Measurements from ENCODE around the gene C2CD2.
"Not testable (repeated sequence)": the region's sequence is repeated elsewhere in the genome, so short reads cannot be mapped to it uniquely, and the experiment has no call there.

The C2CD2 gene

GRCh38 chr21:41953831-41954653, at the start of gene C2CD2:
Gene C2CD2 (minus strand): TSS chr21:41954018. CDS start chr21:41953648, 370 bp downstream.
- DNase-seq (ENCODE audit: low spot score): peak; percentile 98

- no peak for DNase-seq (ENCODE audit: low spot score)
Observed at GRCh38 chr21:42003051-42003461, 49.2 kb upstream of the C2CD2 start.

GRCh38 chr21:42002421-42002958, 48.7 kb upstream of the C2CD2 start:
- DNase-seq (ENCODE audit: low spot score): peak; percentile 65

GRCh38 chr21:42001781-42002180, 48.0 kb upstream of the C2CD2 start:
- no peak for DNase-seq (ENCODE audit: low spot score)

GRCh38 chr21:42000908-42001307, 47.1 kb upstream of the C2CD2 start:
- no peak for DNase-seq (ENCODE audit: low spot score)

- no peak for DNase-seq (ENCODE audit: low spot score)
Observed at GRCh38 chr21:41997657-41998056, 43.8 kb upstream of the C2CD2 start.

- DNase-seq (ENCODE audit: low spot score): no peak
Observed at GRCh38 chr21:41995577-41995976, 41.8 kb upstream of the C2CD2 start.

GRCh38 chr21:41994613-41995012, 40.8 kb upstream of the C2CD2 start:
- not testable (repeated sequence) for DNase-seq (ENCODE audit: low spot score)

- DNase-seq (ENCODE audit: low spot score): peak; percentile 62
Observed at GRCh38 chr21:41993744-41994143, 39.9 kb upstream of the C2CD2 start.

GRCh38 chr21:41992576-41992975, 38.8 kb upstream of the C2CD2 start:
- no peak for DNase-seq (ENCODE audit: low spot score)

- DNase-seq (ENCODE audit: low spot score): no peak
Observed at GRCh38 chr21:41991659-41992058, 37.8 kb upstream of the C2CD2 start.

- no peak for DNase-seq (ENCODE audit: low spot score)
Observed at GRCh38 chr21:41989698-41990097, 35.9 kb upstream of the C2CD2 start.

GRCh38 chr21:41987310-41987709, 33.5 kb upstream of the C2CD2 start:
- no peak for DNase-seq (ENCODE audit: low spot score)

GRCh38 chr21:41985662-41986416, 32.0 kb upstream of the C2CD2 start:
- DNase-seq (ENCODE audit: low spot score): no peak

GRCh38 chr21:41983229-41983628, 29.4 kb upstream of the C2CD2 start:
- DNase-seq (ENCODE audit: low spot score): no peak

GRCh38 chr21:41980561-41980960, 26.7 kb upstream of the C2CD2 start:
- no peak for DNase-seq (ENCODE audit: low spot score)

GRCh38 chr21:41979751-41980369, 26.0 kb upstream of the C2CD2 start:
- no peak for DNase-seq (ENCODE audit: low spot score)

- DNase-seq (ENCODE audit: low spot score): no peak
Observed at GRCh38 chr21:41979335-41979734, 25.5 kb upstream of the C2CD2 start.

- no peak for DNase-seq (ENCODE audit: low spot score)
Observed at GRCh38 chr21:41977034-41977950, 23.5 kb upstream of the C2CD2 start.

- no peak for DNase-seq (ENCODE audit: low spot score)
Observed at GRCh38 chr21:41976611-41977010, 22.8 kb upstream of the C2CD2 start.

Measured in AG08396 (cell line).